Stimulated activated naive B cell treated with anti-CD40 and anti-IgM and Interleukin-4, amounts not matched to agents 10 μg/mL and 1 μg/mL and 100 μg/mL, for 72 hours (primary cell): ENCODE measurements around the gene USH2A.
A peak's percentile ranks its signal among the peaks of the same experiment; 100 is the strongest.
"Not testable (repeated sequence)": the region's sequence is repeated elsewhere in the genome, so short reads cannot be mapped to it uniquely, and the experiment has no call there.

Source experiments
- ATAC-seq, 2 donors: fragments of 150-1000 bp; cut with Tn5 transposase; replicated peaks; 2 replicates each; pipeline ENCODE4 v1.10.0; 2021; ENCODE audit warnings: moderate library complexity in 1 of 2
- DNase-seq: peaks from one replicate; pipeline ENCODE4 v3.0.0; 2021
- H3K27ac Mint-ChIP-seq: one replicate; pipeline ENCODE4 v1.8.0; 2022; ENCODE audit warnings: mild to moderate bottlenecking, mixed read lengths
- H3K27me3 Mint-ChIP-seq, 2 donors: one replicate each; pipeline ENCODE4 v1.8.0; 2022; ENCODE audit warnings: mixed read lengths in 2 of 2
- H3K36me3 Mint-ChIP-seq, 2 donors: one replicate each; pipeline ENCODE4 v1.8.0; 2022; ENCODE audit warnings: mixed read lengths in 2 of 2, mild to moderate bottlenecking in 1 of 2
- H3K4me1 Mint-ChIP-seq, 2 donors: one replicate each; pipeline ENCODE4 v1.8.0; 2022; ENCODE audit warnings: mixed read lengths in 2 of 2, mild to moderate bottlenecking in 1 of 2
- H3K4me3 Mint-ChIP-seq, 2 donors: one replicate each; pipeline ENCODE4 v1.8.0; 2022; ENCODE audit warnings: mild to moderate bottlenecking in 2 of 2, mixed read lengths in 2 of 2, moderate library complexity in 1 of 2
- H3K9me3 Mint-ChIP-seq, 2 donors: one replicate each; pipeline ENCODE4 v1.8.0; 2022; ENCODE audit warnings: mixed read lengths in 2 of 2, mild to moderate bottlenecking in 1 of 2

The USH2A gene

GRCh38 chr1:216028631-216029030 is 394.6 kb downstream of the USH2A start:
- Mint-ChIP-seq H3K4me3 (no peak overlapping the region), H3K36me3 (no peaks in the 10 kb centered on the region), H3K27me3 (no peaks in the 10 kb centered on the region), H3K27ac (no peak overlapping the region), H3K9me3 (no peaks in the 10 kb centered on the region), H3K4me1 (no peaks in the 10 kb centered on the region)
- ATAC-seq: no peak
- DNase-seq: no peak

GRCh38 chr1:216024546-216024945 is 398.7 kb downstream of the USH2A start:
- ATAC-seq: no peak
- Mint-ChIP-seq H3K4me1 (no peaks in the 10 kb centered on the region), H3K27ac (no peak overlapping the region), H3K4me3 (no peak overlapping the region), H3K9me3 (no peaks in the 10 kb centered on the region), H3K36me3 (no peaks in the 10 kb centered on the region), H3K27me3 (no peaks in the 10 kb centered on the region)
- no peak for DNase-seq

- ATAC-seq (no peak), DNase-seq (no peak)
- Mint-ChIP-seq H3K9me3 (no peaks in the 10 kb centered on the region), H3K36me3 (no peaks in the 10 kb centered on the region), H3K27me3 (no peaks in the 10 kb centered on the region), H3K4me1 (no peaks in the 10 kb centered on the region), H3K4me3 (no peak overlapping the region), H3K27ac (no peak overlapping the region)
Observed at GRCh38 chr1:216020743-216021345, 402.4 kb downstream of the USH2A start.

GRCh38 chr1:216015116-216015515 is 408.1 kb downstream of the USH2A start:
- H3K9me3 Mint-ChIP-seq: no peaks in the 10 kb centered on the region

GRCh38 chr1:216014086-216014485 is 409.2 kb downstream of the USH2A start:
- Mint-ChIP-seq H3K27me3 (no peaks in the 10 kb centered on the region), H3K4me1 (no peaks in the 10 kb centered on the region), H3K36me3 (no peaks in the 10 kb centered on the region), H3K9me3 (peaks cover 0 to 1% of the 10 kb centered on the region in 2 donors), H3K27ac (no peak overlapping the region), H3K4me3 (no peak overlapping the region)
- DNase-seq (no peak), ATAC-seq (no peak)

More at GRCh38 chr1:216015116-216015515, 408.1 kb downstream of the USH2A start:
- ATAC-seq (no peak), DNase-seq (no peak)
- Mint-ChIP-seq H3K4me3 (no peak overlapping the region), H3K27ac (no peak overlapping the region), H3K27me3 (no peaks in the 10 kb centered on the region), H3K4me1 (no peaks in the 10 kb centered on the region), H3K36me3 (no peaks in the 10 kb centered on the region)

GRCh38 chr1:216009456-216009855 is 413.8 kb downstream of the USH2A start:
- not testable (repeated sequence) for H3K4me3 Mint-ChIP-seq, H3K4me1 Mint-ChIP-seq, H3K9me3 Mint-ChIP-seq, ATAC-seq, H3K36me3 Mint-ChIP-seq, DNase-seq, H3K27me3 Mint-ChIP-seq, H3K27ac Mint-ChIP-seq

GRCh38 chr1:216005916-216006315 is 417.3 kb downstream of the USH2A start:
- DNase-seq: no peak
- Mint-ChIP-seq H3K36me3 (no peaks in the 10 kb centered on the region), H3K4me3 (no peak overlapping the region), H3K27me3 (no peaks in the 10 kb centered on the region), H3K4me1 (no peaks in the 10 kb centered on the region), H3K27ac (no peak overlapping the region), H3K9me3 (peaks cover 0 to 7% of the 10 kb centered on the region in 2 donors)
- peak; percentile 82 to 91 for ATAC-seq

GRCh38 chr1:215992620-215993019 is 430.6 kb downstream of the USH2A start:
- no peak for ATAC-seq
- H3K4me1 Mint-ChIP-seq: no peaks in the 10 kb centered on the region
- no peak overlapping the region for H3K4me3 Mint-ChIP-seq
- no peak overlapping the region for H3K27ac Mint-ChIP-seq
- no peaks in the 10 kb centered on the region for H3K36me3 Mint-ChIP-seq
- H3K9me3 Mint-ChIP-seq: no peaks in the 10 kb centered on the region
- DNase-seq: no peak
- no peaks in the 10 kb centered on the region for H3K27me3 Mint-ChIP-seq

GRCh38 chr1:215987092-215987875 is 436.0 kb downstream of the USH2A start:
- ATAC-seq (no peak), DNase-seq (no peak)
- H3K27ac Mint-ChIP-seq: no peak overlapping the region
- no peaks in the 10 kb centered on the region for H3K9me3 Mint-ChIP-seq
- no peaks in the 10 kb centered on the region for H3K36me3 Mint-ChIP-seq
- no peaks in the 10 kb centered on the region for H3K27me3 Mint-ChIP-seq
- no peaks in the 10 kb centered on the region for H3K4me1 Mint-ChIP-seq
- no peak overlapping the region for H3K4me3 Mint-ChIP-seq

GRCh38 chr1:215986401-215986800 is 436.8 kb downstream of the USH2A start:
- DNase-seq: no peak
- H3K9me3 Mint-ChIP-seq: no peaks in the 10 kb centered on the region

GRCh38 chr1:215983680-215984079 is 439.6 kb downstream of the USH2A start:
- no peak for DNase-seq
- H3K36me3 Mint-ChIP-seq: no peaks in the 10 kb centered on the region
- no peaks in the 10 kb centered on the region for H3K4me1 Mint-ChIP-seq
- no peaks in the 10 kb centered on the region for H3K27me3 Mint-ChIP-seq
- ATAC-seq: no peak
- H3K4me3 Mint-ChIP-seq: no peak overlapping the region
- no peaks in the 10 kb centered on the region for H3K9me3 Mint-ChIP-seq
- no peak overlapping the region for H3K27ac Mint-ChIP-seq

More at GRCh38 chr1:215986401-215986800, 436.8 kb downstream of the USH2A start:
- no peaks in the 10 kb centered on the region for H3K27me3 Mint-ChIP-seq
- no peak for ATAC-seq
- H3K4me1 Mint-ChIP-seq: no peaks in the 10 kb centered on the region
- H3K27ac Mint-ChIP-seq: no peak overlapping the region
- H3K4me3 Mint-ChIP-seq: no peak overlapping the region
- H3K36me3 Mint-ChIP-seq: no peaks in the 10 kb centered on the region

GRCh38 chr1:215971793-215972441 is 451.3 kb downstream of the USH2A start:
- H3K4me1 Mint-ChIP-seq: no peaks in the 10 kb centered on the region
- H3K36me3 Mint-ChIP-seq: no peaks in the 10 kb centered on the region
- ATAC-seq (no peak), DNase-seq (no peak)
- H3K27ac Mint-ChIP-seq: no peak overlapping the region
- no peak overlapping the region for H3K4me3 Mint-ChIP-seq
- H3K27me3 Mint-ChIP-seq: no peaks in the 10 kb centered on the region
- H3K9me3 Mint-ChIP-seq: no peaks in the 10 kb centered on the region

GRCh38 chr1:215970406-215970805 is 452.8 kb downstream of the USH2A start:
- no peaks in the 10 kb centered on the region for H3K27me3 Mint-ChIP-seq
- DNase-seq (no peak), ATAC-seq (no peak)
- no peaks in the 10 kb centered on the region for H3K9me3 Mint-ChIP-seq
- no peaks in the 10 kb centered on the region for H3K4me1 Mint-ChIP-seq
- H3K4me3 Mint-ChIP-seq: no peak overlapping the region
- no peaks in the 10 kb centered on the region for H3K36me3 Mint-ChIP-seq
- H3K27ac Mint-ChIP-seq: no peak overlapping the region

- no peaks in the 10 kb centered on the region for H3K27me3 Mint-ChIP-seq
- no peaks in the 10 kb centered on the region for H3K9me3 Mint-ChIP-seq
Observed at GRCh38 chr1:215963621-215964020, 459.6 kb downstream of the USH2A start.

GRCh38 chr1:215963040-215963439 is 460.2 kb downstream of the USH2A start:
- H3K27me3 Mint-ChIP-seq: no peaks in the 10 kb centered on the region
- no peak overlapping the region for H3K27ac Mint-ChIP-seq
- no peak for ATAC-seq
- H3K9me3 Mint-ChIP-seq: no peaks in the 10 kb centered on the region
- H3K4me3 Mint-ChIP-seq: no peak overlapping the region
- H3K36me3 Mint-ChIP-seq: no peaks in the 10 kb centered on the region
- no peak for DNase-seq
- no peaks in the 10 kb centered on the region for H3K4me1 Mint-ChIP-seq

More at GRCh38 chr1:215963621-215964020, 459.6 kb downstream of the USH2A start:
- Mint-ChIP-seq H3K36me3 (no peaks in the 10 kb centered on the region), H3K4me3 (no peak overlapping the region), H3K4me1 (no peaks in the 10 kb centered on the region), H3K27ac (no peak overlapping the region)
- ATAC-seq (no peak), DNase-seq (no peak)
